DMS53 treated with DMSO at 0.1 percent for 48 hours (cell line): ENCODE measurements around the gene ZNF681.
"Not testable (repeated sequence)": the region's sequence is repeated elsewhere in the genome, so short reads cannot be mapped to it uniquely, and the experiment has no call there.

Experiments
- DNase-seq: peaks from one replicate; lab custom pipeline; 2025; ENCODE audit not compliant: unreplicated experiment; lab: John Stamatoyannopoulos, UW

Gene ZNF681

GRCh38 chr19:23758187-23759074 lies at the start of gene ZNF681:
TSS of gene ZNF681 (minus strand) at chr19:23758891. CDS start at chr19:23758749, 142 bp downstream.
- DNase-seq, result peak; percentile 92

- DNase-seq, result no peak
These were observed 46.0 kb upstream of the ZNF681 start for GRCh38 chr19:23804676-23805075.

GRCh38 chr19:23802290-23802689 lies 43.6 kb upstream of the ZNF681 start:
- no peak for DNase-seq

DNA sequence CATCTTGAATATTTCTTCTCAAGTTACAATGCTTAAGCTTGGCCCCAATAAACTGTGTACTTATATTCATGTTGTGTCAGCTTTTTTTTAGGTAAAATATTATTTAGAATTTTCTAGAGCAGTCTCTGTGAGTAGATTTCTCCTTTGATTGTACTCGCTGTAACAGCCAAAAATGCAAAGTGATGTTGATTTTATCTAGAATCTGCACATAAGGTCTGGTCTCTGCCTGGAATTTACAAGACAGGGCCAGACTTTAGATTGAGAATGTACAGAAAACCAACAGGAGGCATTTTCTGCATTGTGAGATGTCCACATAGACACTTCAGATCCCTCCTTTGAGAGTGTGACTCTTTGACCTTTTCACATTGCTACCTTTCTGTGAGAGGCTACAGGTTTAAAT lies 43.1 kb upstream of the ZNF681 start:
- DNase-seq, result no peak

- no peak for DNase-seq
These were observed 42.2 kb upstream of the ZNF681 start for GRCh38 chr19:23800868-23801267.

DNA sequence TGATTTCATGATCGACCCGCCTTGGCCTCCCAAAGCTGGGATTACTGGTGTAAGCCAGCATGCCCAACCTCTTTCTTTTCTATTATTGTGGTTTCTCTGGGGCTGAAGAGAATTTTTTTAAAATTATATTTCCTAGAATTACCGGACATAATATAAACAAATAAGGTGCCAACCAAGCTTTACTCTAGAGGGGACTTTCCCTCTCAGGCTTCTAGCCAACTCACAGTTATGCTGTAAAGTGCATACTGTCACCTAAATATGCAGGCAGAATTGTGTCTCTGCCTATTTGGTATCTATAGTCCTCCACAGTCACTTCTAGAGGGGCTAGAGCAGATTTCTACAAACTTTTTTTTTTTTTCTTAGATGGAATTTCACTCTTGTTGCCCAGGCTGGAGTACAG lies 41.6 kb upstream of the ZNF681 start:
- DNase-seq, result no peak

GRCh38 chr19:23799321-23799720 lies 40.6 kb upstream of the ZNF681 start:
- DNase-seq, result no peak

- DNase-seq, result no peak
These were observed 36.8 kb upstream of the ZNF681 start for GRCh38 chr19:23795462-23795861.

- DNase-seq, result no peak
These were observed 34.1 kb upstream of the ZNF681 start for GRCh38 chr19:23792784-23793183.

DNA sequence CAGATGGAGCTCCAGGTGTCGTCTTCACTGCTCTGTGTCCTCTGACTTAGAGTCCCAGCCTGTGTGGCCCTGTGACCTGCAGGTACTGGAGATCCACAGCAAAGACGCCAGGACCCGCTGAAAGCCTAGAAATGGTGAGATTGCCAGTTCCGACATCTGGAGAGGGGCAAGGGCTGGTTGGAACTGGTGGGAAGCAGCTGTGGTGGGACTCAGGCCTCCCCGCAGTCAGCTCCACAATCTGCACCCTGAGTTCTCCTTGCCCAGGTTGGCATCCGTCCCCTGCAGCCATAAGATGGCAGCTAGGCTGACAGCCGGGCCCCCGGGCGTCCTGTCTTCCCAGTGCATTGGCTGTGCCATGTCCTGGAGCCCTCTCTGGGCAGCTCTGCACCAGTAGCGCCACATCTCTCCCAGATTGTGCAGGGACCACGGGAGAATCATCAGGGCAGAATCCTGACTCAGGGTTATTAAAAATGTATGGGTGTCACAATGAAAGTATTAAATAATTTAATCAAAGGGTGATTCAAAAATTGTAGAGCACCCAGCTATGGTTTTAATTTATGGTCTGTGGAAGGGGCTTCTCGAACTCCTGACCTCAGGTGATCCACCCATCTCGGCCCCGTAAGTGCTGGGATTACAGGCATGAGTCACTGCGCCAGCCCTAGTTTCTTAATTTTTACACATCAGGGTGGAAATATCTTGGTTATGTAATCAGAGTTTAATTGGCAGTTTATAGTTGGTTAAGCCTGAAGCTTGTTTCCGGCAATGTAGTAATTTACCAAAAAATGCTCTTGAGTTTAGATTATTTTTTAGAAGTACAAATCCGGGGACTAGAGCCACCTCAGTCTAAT lies 32.2 kb upstream of the ZNF681 start:
- no peak for DNase-seq

- DNase-seq, result no peak
These were observed 30.6 kb upstream of the ZNF681 start for GRCh38 chr19:23789246-23789645.

GRCh38 chr19:23788411-23788810 lies 29.7 kb upstream of the ZNF681 start:
- DNase-seq, result no peak

- no peak for DNase-seq
These were observed 28.4 kb upstream of the ZNF681 start for GRCh38 chr19:23787106-23787505.

DNA sequence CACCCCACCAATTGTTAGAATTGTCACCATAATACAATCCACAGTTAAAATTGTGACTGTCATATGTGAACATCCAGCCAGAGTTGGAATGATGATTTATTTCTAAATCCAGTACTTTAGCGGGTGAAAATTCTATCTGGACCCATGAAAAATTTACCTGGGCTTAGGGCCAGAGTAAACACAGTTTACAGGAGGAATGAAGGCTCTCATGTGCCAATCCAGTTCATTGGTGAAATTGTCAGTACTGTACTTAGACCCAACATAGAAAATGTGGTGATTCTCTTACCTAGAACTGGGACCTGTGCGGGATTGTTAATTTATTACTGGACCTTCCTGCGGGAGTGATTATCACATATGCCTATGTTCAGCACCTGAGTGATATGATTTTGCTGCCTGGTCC lies 27.3 kb upstream of the ZNF681 start:
- DNase-seq, result no peak

- DNase-seq, result no peak
These were observed 25.6 kb upstream of the ZNF681 start for GRCh38 chr19:23784274-23784673.

DNA sequence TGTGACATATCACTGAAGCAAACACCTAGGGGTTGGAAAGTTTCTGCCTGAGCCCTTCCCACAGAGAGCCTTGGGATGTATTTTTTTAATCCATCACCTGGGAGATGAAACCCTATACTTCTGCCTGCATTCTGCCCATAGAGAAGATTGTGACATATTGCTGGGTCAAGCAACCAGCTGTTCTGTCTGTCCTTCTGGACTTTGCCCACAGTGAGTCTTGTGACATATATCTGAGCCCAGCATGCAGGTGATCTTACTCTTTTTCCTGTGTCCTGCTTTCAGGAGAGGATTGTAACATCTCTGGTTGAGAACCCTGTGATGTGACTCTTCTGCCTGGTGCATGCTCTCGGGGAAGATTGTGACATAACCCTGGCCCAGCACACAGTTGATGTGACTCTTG lies 24.9 kb upstream of the ZNF681 start:
- no peak for DNase-seq

GRCh38 chr19:23779645-23780044 lies 21.0 kb upstream of the ZNF681 start:
- DNase-seq, result no peak

DNA sequence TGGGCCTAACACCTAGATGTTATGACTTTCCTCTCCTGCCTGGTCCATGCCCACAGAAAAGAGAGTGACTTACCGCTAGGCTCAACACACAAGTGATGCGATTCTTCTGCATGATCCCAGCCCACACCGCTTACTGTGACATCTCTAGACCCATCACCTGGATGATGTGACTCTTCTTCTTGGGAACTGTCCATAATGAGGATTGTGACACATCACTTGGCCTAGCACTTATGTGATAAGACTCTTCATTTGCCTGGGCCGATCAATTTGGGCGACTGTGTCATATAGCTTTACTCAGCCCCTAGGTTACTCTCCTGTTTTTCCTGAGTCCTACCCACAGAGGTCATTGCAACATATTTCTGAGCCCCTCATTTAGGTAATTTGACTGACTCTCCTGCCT lies 19.9 kb upstream of the ZNF681 start:
- DNase-seq, result no peak

DNA sequence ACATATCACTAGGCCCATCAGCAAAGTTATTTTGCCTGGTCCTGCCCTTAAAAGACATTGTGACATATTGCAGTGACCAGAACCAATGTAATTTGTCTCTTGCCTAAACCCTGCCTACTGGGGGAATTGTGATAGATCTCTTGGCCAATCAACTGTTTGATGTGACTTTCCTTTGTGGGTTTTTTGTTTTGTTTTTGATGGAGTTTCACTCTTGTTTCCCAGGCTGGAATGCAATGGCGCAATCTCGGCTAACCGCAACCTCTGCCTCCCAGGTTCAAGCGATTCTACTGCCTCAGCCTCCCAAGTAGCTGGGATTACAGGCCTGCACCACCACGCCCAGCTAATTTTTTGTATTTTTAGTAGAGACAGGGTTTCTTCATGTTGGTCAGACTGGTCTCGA lies 19.3 kb upstream of the ZNF681 start:
- not testable (repeated sequence) for DNase-seq

DNA sequence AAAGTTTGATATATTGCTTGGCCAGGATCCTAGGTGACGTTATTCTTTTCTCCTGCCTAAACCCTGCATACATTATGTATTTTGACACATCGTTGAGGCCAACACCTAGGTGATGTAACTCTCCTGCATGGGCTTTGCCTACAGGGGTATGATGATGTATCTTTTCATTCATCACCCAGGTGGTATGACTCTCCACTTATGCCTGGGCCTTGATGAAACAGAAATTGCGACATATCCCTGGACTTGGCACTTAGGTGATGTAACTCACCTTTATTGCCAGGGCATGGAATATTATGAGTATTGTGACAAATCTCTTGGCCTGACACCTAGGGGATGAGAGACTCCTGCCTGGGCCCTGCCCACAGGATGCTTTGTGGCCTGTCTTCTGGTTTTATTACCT lies 18.5 kb upstream of the ZNF681 start:
- no peak for DNase-seq

DNA sequence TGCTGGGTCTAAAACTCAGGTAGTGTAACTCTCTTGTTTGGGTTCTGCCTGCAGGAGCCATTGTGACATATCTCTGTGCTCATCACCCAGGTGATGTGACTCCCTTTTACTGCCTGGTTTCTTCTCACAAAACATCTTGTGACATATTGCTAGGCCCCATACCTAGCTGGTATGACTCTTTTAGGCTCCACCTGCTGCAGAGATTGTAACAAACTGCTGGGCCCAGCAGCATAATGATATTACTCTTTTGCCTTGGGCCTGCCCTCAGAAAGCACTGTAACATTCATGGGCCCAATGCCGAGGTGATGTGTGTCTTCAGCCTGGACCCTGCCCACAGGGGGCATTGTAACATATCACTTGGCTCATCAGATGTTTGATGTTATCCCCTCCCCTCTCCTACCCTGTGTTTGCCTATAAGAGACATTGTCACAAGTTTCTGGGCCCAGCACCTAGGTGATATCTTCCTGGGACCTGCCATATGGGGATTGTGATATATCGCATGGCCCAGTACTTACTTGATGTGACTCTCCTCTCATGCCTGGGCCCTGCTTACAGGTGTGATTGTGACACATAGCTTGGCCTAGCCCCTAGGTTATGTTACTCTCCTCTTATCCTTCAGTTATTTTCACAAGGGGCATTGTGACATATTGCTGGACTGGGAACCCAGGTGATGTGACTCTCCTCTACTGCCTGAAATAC lies 18.0 kb upstream of the ZNF681 start:
- no peak for DNase-seq
